ENCODE data around the gene CLIC4.

Gene CLIC4

DNA sequence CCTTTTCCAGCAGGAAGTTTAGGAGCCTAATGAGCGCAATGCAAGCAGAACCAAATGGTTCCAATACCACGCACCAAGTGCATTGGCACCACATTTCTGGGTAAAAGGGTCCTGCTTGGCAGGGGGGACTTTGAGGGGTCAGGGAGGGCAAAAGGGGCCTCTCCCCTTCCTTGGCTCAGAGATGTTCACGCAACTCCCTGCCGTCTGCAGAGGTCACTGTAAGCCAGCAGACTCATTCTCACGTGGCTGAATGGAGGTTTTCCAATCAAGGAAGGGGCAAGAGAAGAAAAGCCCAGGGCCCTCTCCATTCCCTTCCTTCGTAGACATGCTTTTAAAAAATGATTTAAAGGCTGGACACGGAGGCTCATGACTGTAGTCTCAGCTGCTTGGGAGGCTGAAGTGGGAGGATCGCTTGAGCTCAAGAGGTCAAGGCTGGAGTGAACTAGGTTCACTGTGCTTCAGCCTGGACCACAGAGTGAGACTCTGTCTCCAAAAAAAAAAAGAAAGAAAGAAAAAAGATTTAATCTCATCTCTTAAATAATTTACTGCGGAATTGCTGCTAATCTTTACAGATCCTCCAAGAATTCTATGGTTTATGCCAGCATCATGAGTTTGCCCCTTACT is 104.5 kb downstream of the CLIC4 start:
- TF ChIP-seq, protein P1, sequence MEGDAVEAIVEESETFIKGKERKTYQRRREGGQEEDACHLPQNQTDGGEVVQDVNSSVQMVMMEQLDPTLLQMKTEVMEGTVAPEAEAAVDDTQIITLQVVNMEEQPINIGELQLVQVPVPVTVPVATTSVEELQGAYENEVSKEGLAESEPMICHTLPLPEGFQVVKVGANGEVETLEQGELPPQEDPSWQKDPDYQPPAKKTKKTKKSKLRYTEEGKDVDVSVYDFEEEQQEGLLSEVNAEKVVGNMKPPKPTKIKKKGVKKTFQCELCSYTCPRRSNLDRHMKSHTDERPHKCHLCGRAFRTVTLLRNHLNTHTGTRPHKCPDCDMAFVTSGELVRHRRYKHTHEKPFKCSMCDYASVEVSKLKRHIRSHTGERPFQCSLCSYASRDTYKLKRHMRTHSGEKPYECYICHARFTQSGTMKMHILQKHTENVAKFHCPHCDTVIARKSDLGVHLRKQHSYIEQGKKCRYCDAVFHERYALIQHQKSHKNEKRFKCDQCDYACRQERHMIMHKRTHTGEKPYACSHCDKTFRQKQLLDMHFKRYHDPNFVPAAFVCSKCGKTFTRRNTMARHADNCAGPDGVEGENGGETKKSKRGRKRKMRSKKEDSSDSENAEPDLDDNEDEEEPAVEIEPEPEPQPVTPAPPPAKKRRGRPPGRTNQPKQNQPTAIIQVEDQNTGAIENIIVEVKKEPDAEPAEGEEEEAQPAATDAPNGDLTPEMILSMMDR (IDR thresholded peaks at IDR 0.05; ENCODE audit: insufficient read depth, missing control alignments) = no peak
- DNase-seq (ENCODE audit: insufficient read length, low spot score) (no peak), FAIRE-seq (no peak)

DNA sequence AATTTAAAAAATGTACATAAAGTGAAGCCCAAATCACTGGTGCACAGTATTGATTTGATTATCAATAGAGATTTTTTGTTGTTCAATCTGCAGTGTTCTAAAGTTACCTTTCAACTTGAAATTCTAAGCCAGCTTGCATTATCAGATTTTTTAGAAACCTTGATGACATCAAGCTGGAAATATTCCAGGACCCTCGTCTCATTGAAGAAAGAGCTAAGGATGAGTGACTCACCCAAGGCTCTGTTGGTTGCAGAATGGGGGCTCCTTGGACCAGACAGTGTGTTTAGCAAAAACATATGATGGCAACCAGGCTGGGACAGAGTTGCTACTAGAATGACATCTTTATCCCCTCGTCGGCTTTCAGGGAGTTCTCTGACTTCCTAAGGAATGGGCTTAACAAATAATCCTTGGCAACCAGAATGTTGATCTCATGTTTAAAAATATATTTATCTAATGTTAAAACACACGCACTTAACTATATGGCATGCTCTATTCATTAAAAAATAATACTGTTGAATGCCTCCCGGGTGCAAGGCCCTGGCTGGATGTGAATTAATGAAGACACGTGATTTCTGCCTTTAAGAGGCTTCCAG is 105.2 kb downstream of the CLIC4 start:
- DNase-seq (ENCODE audit: insufficient read length, low spot score) (no peak), FAIRE-seq (no peak)

DNA sequence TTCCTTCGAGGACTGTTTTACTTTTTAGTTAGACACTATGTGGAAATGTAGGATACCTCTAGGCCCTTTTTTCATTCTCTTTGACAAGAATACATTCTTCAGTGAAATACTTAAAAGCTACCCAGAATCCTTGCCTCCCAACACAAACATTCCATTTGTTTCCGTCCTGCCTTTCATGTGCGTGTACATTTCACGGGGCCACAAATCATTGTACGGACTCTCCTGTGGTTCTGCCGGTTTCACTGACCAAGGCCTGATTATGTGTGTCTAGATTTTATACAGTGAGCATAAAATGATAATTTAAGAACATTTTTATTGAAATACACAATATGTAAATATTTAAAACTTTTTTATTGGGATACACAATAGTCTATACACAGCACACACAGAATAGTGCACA is 108.4 kb downstream of the CLIC4 start:
- DNase-seq (ENCODE audit: insufficient read length, low spot score) (no peak), FAIRE-seq (no peak)
- TF ChIP-seq, protein P1 (IDR thresholded peaks at IDR 0.05; ENCODE audit: insufficient read depth, missing control alignments) = no peak

More for the DNA sequence above, 105.2 kb downstream of the CLIC4 start:
- TF ChIP-seq, protein P1 (IDR thresholded peaks at IDR 0.05; ENCODE audit: insufficient read depth, missing control alignments) = no peak

DNA sequence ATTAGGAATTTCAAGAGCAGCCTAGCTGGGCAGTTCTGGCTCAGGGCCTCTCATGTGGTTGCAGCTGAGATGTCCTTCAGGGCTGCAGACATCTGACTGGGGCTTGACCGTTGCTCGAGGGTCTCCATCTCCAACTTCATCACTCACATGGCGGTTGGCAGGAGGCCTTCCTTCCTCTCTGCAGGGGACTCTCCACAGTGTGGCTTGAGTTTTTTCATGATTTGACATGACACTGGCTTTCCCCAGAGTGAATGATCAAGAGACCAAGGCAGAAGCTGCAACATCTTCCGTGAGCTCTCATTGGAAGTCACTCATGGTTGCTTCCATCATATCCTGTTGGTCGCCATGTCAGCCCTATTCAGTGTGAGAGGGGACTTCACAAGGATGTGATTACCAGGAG is 110.2 kb downstream of the CLIC4 start:
- TF ChIP-seq, protein P1 (IDR thresholded peaks at IDR 0.05; ENCODE audit: insufficient read depth, missing control alignments) = no peak
- FAIRE-seq (no peak), DNase-seq (ENCODE audit: insufficient read length, low spot score) (no peak)

DNA sequence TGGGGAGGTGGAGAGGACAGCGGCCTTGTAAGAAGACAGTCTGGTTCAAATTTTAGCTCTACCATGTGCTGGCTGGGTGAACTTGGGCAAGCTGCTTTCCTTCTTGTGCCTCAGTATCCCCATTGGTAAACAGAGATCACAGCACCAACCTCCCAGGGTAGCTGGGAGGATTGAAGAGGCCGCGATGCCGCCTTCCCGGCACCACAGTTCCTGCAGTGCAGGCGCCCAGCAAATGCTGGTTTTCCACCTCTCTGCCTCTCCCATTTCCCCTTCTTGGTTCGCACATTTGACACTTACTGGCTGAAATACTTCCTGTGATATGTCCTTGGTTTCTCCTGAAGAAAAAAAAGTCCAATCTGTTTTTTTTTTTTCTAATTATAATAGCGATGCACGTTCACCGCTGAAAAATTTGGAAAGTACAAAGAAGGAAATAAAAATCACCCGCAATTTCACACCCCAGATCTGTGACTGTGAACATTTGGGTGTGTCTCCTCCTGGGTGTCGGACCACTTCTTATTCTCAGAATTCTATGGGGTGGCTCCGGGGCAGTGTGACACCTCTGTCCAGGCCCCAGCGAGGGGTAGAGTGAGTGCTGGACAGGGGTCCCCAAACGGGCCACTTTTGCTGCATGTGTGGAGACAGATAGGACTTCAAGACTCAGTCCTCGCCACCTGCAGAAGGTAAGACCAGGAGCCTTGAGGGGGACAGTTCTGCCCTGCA is 111.7 kb downstream of the CLIC4 start:
- FAIRE-seq = no peak
- no peak for DNase-seq (ENCODE audit: insufficient read length, low spot score)
- TF ChIP-seq, protein P1 (IDR thresholded peaks at IDR 0.05; ENCODE audit: insufficient read depth, missing control alignments) = no peak

DNA sequence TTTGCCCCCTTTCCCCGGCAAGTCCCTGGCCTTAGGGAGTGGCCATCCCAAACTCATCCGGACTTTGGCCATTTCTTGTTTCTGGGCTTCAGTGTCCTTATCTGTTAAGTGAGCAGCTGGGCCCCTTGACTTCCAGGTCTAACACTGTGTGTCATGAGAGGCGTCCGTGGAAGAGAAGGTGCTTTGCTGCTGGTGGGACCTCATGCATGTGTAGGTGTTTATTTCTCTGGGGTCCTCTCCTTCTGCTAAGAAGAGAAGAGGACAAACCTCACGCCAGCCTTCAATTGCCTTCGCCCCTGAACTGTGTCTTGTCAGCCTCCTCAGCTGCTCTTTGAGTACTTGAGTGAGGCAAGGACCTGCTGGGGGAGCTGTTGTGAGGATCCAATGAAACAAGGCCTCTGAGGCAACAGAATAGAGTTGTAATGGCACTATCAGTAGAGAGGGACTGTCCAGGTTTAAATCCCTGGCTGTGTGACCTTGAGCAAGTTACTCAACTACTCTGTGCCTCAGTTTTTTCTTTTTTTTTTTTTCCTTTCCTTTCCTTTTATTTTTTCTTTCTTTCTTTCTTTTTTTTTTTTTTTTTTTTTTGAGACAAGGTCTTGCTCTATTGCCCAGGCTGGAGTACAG is 112.4 kb downstream of the CLIC4 start:
- no peak for FAIRE-seq
- TF ChIP-seq, protein P1 (IDR thresholded peaks at IDR 0.05; ENCODE audit: insufficient read depth, missing control alignments) = no peak
- no peak for DNase-seq (ENCODE audit: insufficient read length, low spot score)
